ENCODE data around the gene PNPLA2. TPM values are rescaled to one million over a fixed set of nuclear protein-coding genes. Genes with fewer than 3 reads are reported as not detected.

Gene PNPLA2
- total RNA-seq, 2 donors from 2014 or later = 80.7 to 85.5 TPM

GRCh38 chr11:862081-862661 lies 43.5 kb downstream of the PNPLA2 start:
- no peak for DNase-seq (ENCODE audit: low spot score)
- intact Hi-C loops (cut with DNase I) = loop anchor here in 1 of 2 donors (10.0 kb wide), 1 partner anchor 183 kb away; no protein-coding TSS in a partner anchor

GRCh38 chr11:862696-863022 lies 43.9 kb downstream of the PNPLA2 start:
- no peak for DNase-seq (ENCODE audit: low spot score)
- intact Hi-C loops (cut with DNase I) = loop anchor here in 1 of 2 donors (10.0 kb wide), 1 partner anchor 182 kb away; no protein-coding TSS in a partner anchor

GRCh38 chr11:863023-863909 lies 44.6 kb downstream of the PNPLA2 start:
- DNase-seq (ENCODE audit: low spot score) = no peak
- intact Hi-C loops (cut with DNase I) = loop anchor here in 1 of 2 donors (10.0 kb wide), 1 partner anchor 182 kb away; no protein-coding TSS in a partner anchor

GRCh38 chr11:863910-864827 lies 45.5 kb downstream of the PNPLA2 start:
- no peak for DNase-seq (ENCODE audit: low spot score)
- intact Hi-C loops (cut with DNase I) = loop anchor here in 1 of 2 donors (10.0 kb wide), 1 partner anchor 181 kb away; no protein-coding TSS in a partner anchor

GRCh38 chr11:864898-865297 lies 46.2 kb downstream of the PNPLA2 start:
- no peak for DNase-seq (ENCODE audit: low spot score)
- intact Hi-C loops (cut with DNase I) = loop anchor here in 1 of 2 donors (10.0 kb wide), 1 partner anchor 180 kb away; no protein-coding TSS in a partner anchor

- DNase-seq (ENCODE audit: low spot score) = no peak
- intact Hi-C loops (cut with DNase I) = loop anchor here in 1 of 2 donors (10.0 kb wide), 1 partner anchor 179 kb away; no protein-coding TSS in a partner anchor
These were observed 47.0 kb downstream of the PNPLA2 start for GRCh38 chr11:865462-866430.

- intact Hi-C loops (cut with DNase I) = loop anchor here in 1 of 2 donors (10.0 kb wide), 1 partner anchor 178 kb away; no protein-coding TSS in a partner anchor
These were observed 47.8 kb downstream of the PNPLA2 start for GRCh38 chr11:866481-866880.

GRCh38 chr11:867856-868358 lies 49.2 kb downstream of the PNPLA2 start:
- intact Hi-C loops (cut with DNase I) = loop anchor here in 1 of 2 donors (10.0 kb wide), 1 partner anchor 177 kb away; no protein-coding TSS in a partner anchor
- no peak for DNase-seq (ENCODE audit: low spot score)

More at GRCh38 chr11:866481-866880, 47.8 kb downstream of the PNPLA2 start:
- DNase-seq (ENCODE audit: low spot score) = no peak

GRCh38 chr11:868394-868793 lies 49.7 kb downstream of the PNPLA2 start:
- DNase-seq (ENCODE audit: low spot score) = no peak
- intact Hi-C loops (cut with DNase I) = loop anchor here in 1 of 2 donors (10.0 kb wide), 1 partner anchor 176 kb away; no protein-coding TSS in a partner anchor

- intact Hi-C loops (cut with DNase I) = loop anchor here in 1 of 2 donors (10.0 kb wide), 1 partner anchor 176 kb away; no protein-coding TSS in a partner anchor
- DNase-seq (ENCODE audit: low spot score) = no peak
These were observed 50.1 kb downstream of the PNPLA2 start for GRCh38 chr11:868802-869201.

- intact Hi-C loops (cut with DNase I) = loop anchor here in 1 of 2 donors (10.0 kb wide), 1 partner anchor 175 kb away; no protein-coding TSS in a partner anchor
- DNase-seq (ENCODE audit: low spot score) = no peak
These were observed 50.8 kb downstream of the PNPLA2 start for GRCh38 chr11:869399-870126.

- DNase-seq (ENCODE audit: low spot score) = no peak
- intact Hi-C loops (cut with DNase I) = no loop called here
These were observed 51.4 kb downstream of the PNPLA2 start for GRCh38 chr11:870127-870413.

GRCh38 chr11:870418-870817 lies 51.7 kb downstream of the PNPLA2 start:
- no peak for DNase-seq (ENCODE audit: low spot score)
- intact Hi-C loops (cut with DNase I) = no loop called here

- no peak for DNase-seq (ENCODE audit: low spot score)
- intact Hi-C loops (cut with DNase I) = no loop called here
These were observed 52.8 kb downstream of the PNPLA2 start for GRCh38 chr11:871472-871871.

GRCh38 chr11:872799-873198 lies 54.1 kb downstream of the PNPLA2 start:
- DNase-seq (ENCODE audit: low spot score) = no peak
- intact Hi-C loops (cut with DNase I) = no loop called here

- no peak for DNase-seq (ENCODE audit: low spot score)
- intact Hi-C loops (cut with DNase I) = no loop called here
These were observed 55.0 kb downstream of the PNPLA2 start for GRCh38 chr11:873706-874105.
